Vagina (tissue), 2 donors: ENCODE results near the gene KDM5B.

ENCODE experiments used
- POLR2AphosphoS5 ChIP-seq, 2 donors: sonication (generic); formaldehyde crosslinking; IDR thresholded peaks; one replicate each; pipeline ENCODE4 v1.9.0; 2017; ENCODE audit warnings: antibody characterized with exemption in 2 of 2, mild to moderate bottlenecking in 2 of 2, low read depth in 1 of 2; ENCODE audit not compliant: insufficient read depth in 1 of 2
- TF ChIP-seq, protein P1 (sequence below), 3 experiments: fragments of 450-650 bp in 2 of 3; fragments of 200-600 bp in 1 of 3; sonication (generic) in 1 of 3; IDR thresholded peaks; one replicate each; pipeline ENCODE4 v1.5.1; 2017 to 2019; ENCODE audit warnings: antibody characterized with exemption in 3 of 3, mild to moderate bottlenecking in 2 of 3, moderate library complexity in 2 of 3

DNA sequence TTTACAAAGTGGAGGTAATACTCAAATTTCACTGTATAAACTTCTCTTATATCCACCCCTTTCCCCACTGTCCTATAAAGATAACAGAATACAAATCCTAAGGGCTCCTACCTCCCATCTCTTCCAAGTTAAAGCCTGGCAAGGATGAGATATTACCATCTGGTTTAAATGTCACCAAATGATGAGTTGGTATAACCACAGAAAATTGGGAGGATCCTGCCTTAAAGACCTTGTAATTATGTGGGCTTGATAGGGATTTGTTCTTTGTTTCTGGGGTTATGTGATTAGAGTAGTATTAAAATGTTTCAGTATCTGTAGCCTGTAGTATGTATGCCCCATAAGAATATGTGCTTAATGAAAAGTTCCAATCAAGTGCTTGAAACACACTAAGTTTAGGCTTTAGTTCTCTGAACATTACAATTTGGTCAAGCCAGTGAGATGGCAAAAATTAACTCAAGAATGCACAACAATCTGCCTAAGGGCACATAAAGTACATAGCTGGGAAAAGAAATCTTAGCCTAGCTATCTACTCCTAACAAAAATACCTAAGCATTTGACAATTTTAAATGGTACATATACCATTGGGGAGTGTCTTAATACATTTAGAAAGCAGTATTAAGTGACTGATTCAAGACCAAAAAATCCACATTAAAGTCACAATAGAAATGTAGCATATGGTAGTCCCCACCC, 14.0 kb downstream of the KDM5B start:
- TF ChIP-seq, protein P1, sequence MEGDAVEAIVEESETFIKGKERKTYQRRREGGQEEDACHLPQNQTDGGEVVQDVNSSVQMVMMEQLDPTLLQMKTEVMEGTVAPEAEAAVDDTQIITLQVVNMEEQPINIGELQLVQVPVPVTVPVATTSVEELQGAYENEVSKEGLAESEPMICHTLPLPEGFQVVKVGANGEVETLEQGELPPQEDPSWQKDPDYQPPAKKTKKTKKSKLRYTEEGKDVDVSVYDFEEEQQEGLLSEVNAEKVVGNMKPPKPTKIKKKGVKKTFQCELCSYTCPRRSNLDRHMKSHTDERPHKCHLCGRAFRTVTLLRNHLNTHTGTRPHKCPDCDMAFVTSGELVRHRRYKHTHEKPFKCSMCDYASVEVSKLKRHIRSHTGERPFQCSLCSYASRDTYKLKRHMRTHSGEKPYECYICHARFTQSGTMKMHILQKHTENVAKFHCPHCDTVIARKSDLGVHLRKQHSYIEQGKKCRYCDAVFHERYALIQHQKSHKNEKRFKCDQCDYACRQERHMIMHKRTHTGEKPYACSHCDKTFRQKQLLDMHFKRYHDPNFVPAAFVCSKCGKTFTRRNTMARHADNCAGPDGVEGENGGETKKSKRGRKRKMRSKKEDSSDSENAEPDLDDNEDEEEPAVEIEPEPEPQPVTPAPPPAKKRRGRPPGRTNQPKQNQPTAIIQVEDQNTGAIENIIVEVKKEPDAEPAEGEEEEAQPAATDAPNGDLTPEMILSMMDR (IDR thresholded peaks at IDR 0.05), result no peak
- no peak for TF ChIP-seq POLR2AphosphoS5 (IDR thresholded peaks at IDR 0.05; ENCODE audit: insufficient read depth in 1 of 2, low read depth in 1 of 2)
